GM12891 (cell line): ENCODE results near the gene PPOX.

ENCODE experiments used
- DNase-seq: peaks from one replicate; pipeline ENCODE4 v3.0.0; 2011; ENCODE audit warnings: low spot score; ENCODE audit not compliant: insufficient read length
- FAIRE-seq: peaks from 2 replicates; lab custom pipeline; 2011; peaks lifted over from hg19 to GRCh38; lab: Jason Lieb, UNC
- PAX5 ChIP-seq: IDR thresholded peaks from 2 replicates; pipeline ENCODE4 v1.6.1; 2011; ENCODE audit warnings: low read length, moderate library complexity, mild to moderate bottlenecking; ENCODE audit not compliant: insufficient read depth, severe bottlenecking
- POLR2A ChIP-seq: IDR thresholded peaks from 2 replicates; pipeline ENCODE4 v1.6.1; 2011; ENCODE audit warnings: low read depth, low read length, control low read depth
- POLR2AphosphoS5 ChIP-seq: IDR thresholded peaks from 2 replicates; pipeline ENCODE4 v1.6.1; 2011; ENCODE audit warnings: low read depth, low read length, control low read depth
- POU2F2 ChIP-seq: IDR thresholded peaks from 2 replicates; pipeline ENCODE4 v1.6.1; 2011; ENCODE audit warnings: low read depth, mild to moderate bottlenecking, control low read depth, low read length, moderate library complexity
- SPI1 ChIP-seq: IDR thresholded peaks from 2 replicates; pipeline ENCODE4 v1.6.1; 2011; ENCODE audit warnings: low read depth, low read length, control low read depth
- TAF1 ChIP-seq: IDR thresholded peaks from 2 replicates; pipeline ENCODE4 v1.6.1; 2011; ENCODE audit warnings: low read depth, low read length, control low read depth

Gene PPOX

DNA sequence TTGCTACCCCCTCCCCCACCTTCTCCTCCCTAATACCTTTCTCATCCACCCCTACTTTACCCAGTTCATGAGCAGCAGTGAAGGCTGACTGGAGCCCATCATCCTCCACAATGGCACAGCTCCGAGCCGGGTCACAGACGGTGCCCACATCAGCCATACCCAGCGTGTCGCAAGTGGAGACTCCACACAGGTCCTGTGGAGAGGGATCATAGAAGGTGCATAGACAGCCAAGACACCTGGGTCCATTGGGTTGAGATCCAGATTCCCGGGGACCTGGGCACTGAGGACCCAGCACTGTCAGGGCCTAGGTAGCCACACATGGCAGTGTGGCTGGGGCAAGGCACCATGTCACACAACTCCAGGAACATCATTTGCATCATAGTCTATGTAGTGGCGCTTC is 29.9 kb downstream of the PPOX start:
- FAIRE-seq (no peak), DNase-seq (no peak)
- TF ChIP-seq SPI1 (no peak), TAF1 (no peak), PAX5 (no peak), POU2F2 (no peak), POLR2A (no peak), POLR2AphosphoS5 (no peak)

DNA sequence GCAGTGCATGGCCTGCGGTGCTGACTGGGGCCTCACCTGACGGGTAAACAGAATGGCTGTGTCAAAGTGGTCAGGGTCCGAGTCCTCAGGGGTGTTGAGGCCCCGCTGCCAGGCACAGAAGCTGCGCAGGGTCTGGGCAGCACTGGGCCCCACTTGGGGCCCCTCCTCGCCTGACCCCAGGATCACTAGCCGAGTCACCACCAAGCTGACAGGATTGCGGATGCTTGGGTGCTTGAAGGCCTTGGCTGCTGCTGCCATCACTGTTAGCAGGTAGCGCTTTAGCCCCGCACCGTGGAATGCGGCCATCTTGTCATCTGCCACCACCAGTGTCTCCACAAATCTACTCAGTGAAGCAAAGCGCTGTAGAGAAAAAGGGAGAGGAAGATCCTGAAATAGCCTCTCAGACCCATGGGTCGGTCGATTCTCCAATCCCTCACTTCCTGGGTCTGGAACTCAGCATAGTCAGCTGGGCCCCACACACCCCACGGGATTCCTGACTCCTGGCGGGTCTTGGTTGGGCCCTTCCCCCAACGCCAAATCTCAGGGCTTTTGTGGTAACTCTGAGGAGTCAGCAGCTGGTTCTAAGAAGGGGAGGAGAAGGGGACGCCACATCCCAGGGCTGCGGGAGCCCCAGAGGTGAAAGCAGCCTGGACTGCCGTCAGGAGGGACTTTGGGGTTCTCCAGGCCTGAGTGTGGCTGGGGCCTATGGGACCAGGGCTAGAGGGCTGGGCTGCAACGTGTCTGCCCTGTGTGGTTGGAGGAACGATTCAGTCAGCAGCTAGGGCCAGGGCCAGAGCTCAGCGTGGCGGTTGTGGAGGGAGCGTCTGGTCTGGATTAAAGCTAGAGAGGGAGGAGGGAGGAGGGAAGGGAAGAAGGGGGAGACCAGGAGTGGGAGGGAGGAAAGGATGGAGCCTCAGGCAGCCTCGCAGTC is 30.6 kb downstream of the PPOX start:
- FAIRE-seq (no peak), DNase-seq (no peak)
- no peak for TF ChIP-seq PAX5
- no peak for TF ChIP-seq SPI1
- no peak for TF ChIP-seq POU2F2
- no peak for TF ChIP-seq TAF1
- TF ChIP-seq POLR2A = no peak

DNA sequence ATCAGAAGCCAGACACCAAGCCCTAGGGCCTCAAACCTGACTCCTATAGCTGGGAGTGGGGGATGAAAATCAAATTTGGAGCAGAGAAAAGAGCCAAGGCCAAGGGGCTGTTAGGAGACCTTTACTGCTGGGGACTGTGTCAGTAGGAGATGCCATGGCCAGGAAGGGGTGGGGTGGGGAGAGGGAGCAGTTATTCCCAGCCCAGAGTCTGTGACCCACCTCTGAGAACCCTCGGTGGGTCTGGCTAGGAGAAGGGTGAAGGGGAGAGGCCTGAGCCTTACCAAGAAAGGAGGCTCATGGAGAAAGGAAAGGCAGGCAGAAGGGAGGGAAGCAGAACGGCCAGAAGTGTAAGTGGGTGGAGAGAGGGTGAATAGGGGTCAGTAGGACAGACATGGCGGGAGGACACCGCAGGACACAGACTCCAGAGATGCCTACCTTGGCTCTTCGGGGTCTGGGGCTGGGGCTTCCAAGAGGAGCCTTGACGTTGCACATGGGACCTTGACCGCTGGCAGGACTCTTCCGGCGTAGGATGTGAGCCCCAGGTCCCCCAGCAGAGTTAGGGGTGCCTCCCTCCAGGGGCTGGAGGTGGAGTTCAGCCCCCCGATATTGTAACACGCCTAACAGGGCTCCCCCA is 31.5 kb downstream of the PPOX start:
- TF ChIP-seq POLR2AphosphoS5 (no peak), PAX5 (no peak), POU2F2 (no peak), TAF1 (no peak), POLR2A (no peak), SPI1 (no peak)
- FAIRE-seq (no peak), DNase-seq (no peak)

DNA sequence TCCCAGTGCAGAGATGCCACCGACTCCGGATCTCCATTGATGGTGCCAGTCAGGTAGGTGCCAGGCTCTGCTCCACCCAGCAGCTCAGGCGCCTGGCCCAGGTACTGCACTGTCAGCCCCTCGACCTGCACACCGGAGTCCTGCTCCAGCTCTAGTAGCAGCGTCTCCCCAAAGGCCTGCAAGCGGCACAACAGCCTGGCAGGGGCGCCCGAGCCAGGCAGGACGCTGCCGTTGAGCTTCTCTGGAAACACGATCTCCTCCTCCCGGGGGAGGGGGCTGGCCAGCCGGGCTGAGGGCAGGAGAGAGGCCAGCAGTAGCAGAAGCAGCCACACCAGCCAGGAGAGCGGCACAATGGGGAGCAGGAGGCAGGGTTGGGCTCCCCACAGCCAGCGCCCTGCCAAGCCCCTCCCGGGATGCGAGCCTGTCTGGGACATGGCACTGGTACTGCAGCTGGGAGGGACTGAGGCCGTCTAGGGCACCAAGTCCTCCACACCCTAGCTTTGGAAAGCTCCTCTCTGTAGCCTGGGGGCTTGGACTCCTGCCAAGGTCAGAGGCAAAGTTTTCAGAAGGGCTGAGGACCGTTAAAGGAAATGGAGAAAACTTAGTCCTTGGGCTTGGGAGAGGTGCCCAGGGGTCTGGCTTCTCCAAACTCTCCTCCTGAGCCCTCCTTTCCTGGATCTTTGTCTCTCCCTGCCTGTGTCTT is 32.1 kb downstream of the PPOX start:
- DNase-seq (no peak), FAIRE-seq (no peak)
- no peak for TF ChIP-seq PAX5
- no peak for TF ChIP-seq TAF1
- no peak for TF ChIP-seq POU2F2
- TF ChIP-seq POLR2AphosphoS5 = no peak
- TF ChIP-seq SPI1 = no peak
- no peak for TF ChIP-seq POLR2A

- TF ChIP-seq PAX5 = no peak
- no peak for TF ChIP-seq SPI1
- no peak for TF ChIP-seq POLR2A
- no peak for TF ChIP-seq POLR2AphosphoS5
- TF ChIP-seq TAF1 = no peak
- no peak for TF ChIP-seq POU2F2
- no peak for DNase-seq
- FAIRE-seq = no peak
These were observed 32.7 kb downstream of the PPOX start, which contains the start of gene ADAMTS4 for GRCh38 chr1:161198897-161199431. Gene ADAMTS4, minus strand, starts transcription at chr1:161199054. Its CDS starts 427 bp downstream, at chr1:161198627.

DNA sequence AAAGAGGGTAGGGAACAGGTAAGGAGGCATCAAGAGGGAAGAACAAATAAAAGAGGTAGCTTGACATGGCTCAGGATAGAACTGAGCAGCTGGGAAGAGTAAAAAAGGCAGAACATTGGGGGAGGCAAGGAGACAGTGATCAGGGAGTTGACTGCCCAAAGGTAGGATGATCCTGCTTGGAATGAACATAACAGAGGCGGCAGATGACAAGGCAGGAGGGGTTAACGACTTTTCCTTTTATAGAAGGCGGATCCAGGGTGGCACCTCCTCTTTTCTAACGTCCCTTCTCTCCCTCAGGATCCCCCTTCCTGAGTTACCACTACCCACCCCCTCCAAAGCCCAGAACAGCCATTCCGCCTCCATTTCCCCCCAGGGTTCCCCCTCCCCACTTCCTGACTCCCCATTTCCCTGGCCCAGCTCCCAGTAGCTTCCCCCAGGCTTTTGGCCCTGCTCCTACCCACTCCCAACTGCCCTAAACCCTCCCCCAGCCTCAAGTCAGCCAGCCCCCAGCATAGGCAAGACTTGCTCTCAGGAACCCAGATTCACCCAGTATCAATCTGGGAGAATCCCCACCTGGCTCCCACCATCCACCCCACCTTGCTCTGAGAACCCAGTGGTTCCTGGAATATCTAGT is 33.4 kb downstream of the PPOX start:
- DNase-seq (no peak), FAIRE-seq (no peak)
- TF ChIP-seq TAF1 (no peak), SPI1 (no peak), POLR2AphosphoS5 (no peak), PAX5 (no peak), POU2F2 (no peak), POLR2A (no peak)

GRCh38 chr1:161200421-161200991 is 34.3 kb downstream of the PPOX start:
- TF ChIP-seq POU2F2 (no peak), POLR2AphosphoS5 (no peak), PAX5 (no peak), SPI1 (no peak), POLR2A (no peak), TAF1 (no peak)
- DNase-seq (no peak), FAIRE-seq (no peak)

- no peak for FAIRE-seq
- DNase-seq = no peak
- TF ChIP-seq POLR2AphosphoS5 (no peak), SPI1 (no peak), POLR2A (no peak), POU2F2 (no peak), TAF1 (no peak), PAX5 (no peak)
These were observed 35.0 kb downstream of the PPOX start for GRCh38 chr1:161200992-161201835.
